ENCODE measurements around the gene PFKL.
"Not testable (repeated sequence)": the region's sequence is repeated elsewhere in the genome, so short reads cannot be mapped to it uniquely, and the experiment has no call there.

The PFKL gene

GRCh38 chr21:44279354-44280260 is 20.2 kb upstream of the PFKL start:
- no peak for DNase-seq

GRCh38 chr21:44281801-44282200 is 18.1 kb upstream of the PFKL start:
- no peak for DNase-seq

DNA sequence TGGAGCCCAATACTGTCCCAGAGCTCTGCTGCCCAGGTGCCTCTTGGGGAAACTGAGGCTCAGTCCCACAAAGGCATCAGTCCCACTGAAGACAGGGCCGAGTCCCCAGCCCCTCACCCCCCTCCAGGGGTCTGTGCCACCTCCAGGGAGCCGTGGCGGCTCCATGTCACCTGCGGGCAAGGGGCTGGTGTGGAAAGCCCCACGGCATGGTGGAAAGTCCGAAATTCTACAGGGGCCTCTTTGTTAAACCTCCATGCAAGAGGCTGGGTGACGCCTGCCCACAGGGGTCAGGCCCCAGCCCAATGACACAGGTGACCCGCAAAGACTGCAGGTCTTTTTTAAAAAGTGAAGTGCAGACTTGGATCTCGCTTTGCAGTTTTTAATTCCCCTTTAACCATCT is 17.5 kb upstream of the PFKL start:
- DNase-seq = no peak

GRCh38 chr21:44283211-44283785 is 16.6 kb upstream of the PFKL start:
- DNase-seq = not testable (repeated sequence)

DNA sequence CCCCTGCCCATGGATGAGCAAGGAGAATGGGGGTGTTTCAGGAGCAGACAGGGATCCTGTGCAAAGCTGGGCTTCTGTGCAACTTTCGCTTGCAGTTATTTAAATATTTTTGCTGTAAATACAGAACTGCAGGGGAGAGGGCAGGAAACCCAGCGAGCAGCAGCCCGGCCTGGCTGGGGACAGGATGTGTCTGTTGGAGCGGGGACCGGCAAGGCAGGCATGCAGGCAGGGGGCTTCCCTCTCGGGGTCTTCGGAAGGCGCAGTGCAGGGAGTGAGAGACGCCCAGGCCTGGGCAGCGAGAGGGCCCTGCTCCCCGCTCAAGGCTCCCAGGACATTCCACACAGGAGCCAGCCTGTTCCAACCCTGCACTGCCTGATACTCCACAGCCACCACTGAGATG is 15.9 kb upstream of the PFKL start:
- no peak for DNase-seq

DNA sequence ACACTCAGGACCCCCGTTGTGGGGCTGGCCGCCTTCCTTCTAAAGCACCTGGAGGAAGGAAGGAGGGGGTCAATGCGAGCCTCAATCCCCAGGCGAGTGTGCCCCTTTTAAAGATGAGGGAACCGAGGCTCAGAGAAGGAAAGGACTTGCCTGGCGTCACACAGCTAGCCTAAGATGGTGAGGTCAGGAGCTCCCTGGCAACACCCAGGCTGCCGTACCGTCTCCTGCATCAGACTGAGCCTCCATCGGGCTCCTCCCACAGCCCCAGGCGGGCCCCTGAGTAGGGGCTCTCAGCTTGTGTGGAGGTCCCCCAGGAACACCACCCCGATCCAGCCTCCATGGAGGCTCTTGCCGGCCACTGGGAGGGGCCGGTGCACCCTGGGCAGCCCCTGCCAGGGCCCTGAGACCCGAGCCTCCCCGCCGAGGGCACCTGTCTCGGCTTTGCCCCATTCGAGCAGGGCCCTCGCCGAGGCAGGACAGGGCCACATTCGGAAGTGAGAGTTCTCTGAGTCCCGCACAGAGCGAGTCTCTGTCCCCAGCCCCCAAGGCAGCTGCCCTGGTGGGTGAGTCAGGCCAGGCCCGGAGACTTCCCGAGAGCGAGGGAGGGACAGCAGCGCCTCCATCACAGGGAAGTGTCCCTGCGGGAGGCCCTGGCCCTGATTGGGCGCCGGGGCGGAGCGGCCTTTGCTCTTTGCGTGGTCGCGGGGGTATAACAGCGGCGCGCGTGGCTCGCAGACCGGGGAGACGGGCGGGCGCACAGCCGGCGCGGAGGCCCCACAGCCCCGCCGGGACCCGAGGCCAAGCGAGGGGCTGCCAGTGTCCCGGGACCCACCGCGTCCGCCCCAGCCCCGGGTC is 14.5 kb upstream of the PFKL start, which contains the start of gene AIRE:
TSS of gene AIRE (plus strand) at position 739 of the 855 bp plus-strand sequence. CDS start 131 bp downstream, outside the sequence.
- DNase-seq = no peak

GRCh38 chr21:44286086-44286715 is 13.7 kb upstream of the PFKL start:
- no peak for DNase-seq

GRCh38 chr21:44286716-44287632 is 12.9 kb upstream of the PFKL start:
- no peak for DNase-seq

DNA sequence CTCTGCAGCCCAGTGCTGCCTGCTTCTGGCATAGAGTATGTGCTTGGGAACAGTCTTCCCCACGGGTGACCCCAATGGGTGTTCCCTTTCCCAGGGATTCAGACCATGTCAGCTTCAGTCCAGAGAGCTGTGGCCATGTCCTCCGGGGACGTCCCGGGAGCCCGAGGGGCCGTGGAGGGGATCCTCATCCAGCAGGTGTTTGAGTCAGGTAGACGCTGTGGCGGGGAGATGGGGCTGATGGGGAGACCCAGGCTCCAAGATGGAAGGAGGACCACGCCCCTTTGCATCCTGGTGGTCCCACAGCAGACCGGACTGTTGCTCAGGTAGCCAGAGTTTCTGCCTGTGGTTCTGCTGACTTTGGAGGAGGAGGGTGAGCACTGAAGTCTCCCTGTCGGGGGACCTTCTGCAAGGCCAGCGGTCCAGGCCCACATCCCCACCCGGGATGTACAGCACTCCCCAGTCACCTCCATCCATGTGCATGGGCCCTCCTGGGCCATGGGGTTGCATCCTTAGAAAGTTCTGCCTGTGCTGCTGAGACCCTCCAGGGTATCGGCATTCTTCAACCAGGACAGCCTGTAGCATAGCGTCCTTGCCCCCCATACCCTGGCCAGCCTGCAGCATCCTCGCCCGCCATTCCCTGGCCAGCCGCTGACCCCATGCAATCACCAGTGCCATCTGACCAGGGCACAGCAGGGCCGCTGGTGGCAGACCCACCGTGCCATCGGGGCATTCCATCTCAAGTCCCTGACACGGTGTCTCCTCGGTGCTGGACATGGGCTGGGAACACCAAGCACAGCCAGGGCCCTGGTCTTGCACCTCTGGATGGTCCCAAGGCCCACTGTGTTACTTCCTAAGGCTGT is 11.4 kb upstream of the PFKL start:
- DNase-seq = no peak

- no peak for DNase-seq
Measured at GRCh38 chr21:44289381-44290010, 10.4 kb upstream of the PFKL start.

DNA sequence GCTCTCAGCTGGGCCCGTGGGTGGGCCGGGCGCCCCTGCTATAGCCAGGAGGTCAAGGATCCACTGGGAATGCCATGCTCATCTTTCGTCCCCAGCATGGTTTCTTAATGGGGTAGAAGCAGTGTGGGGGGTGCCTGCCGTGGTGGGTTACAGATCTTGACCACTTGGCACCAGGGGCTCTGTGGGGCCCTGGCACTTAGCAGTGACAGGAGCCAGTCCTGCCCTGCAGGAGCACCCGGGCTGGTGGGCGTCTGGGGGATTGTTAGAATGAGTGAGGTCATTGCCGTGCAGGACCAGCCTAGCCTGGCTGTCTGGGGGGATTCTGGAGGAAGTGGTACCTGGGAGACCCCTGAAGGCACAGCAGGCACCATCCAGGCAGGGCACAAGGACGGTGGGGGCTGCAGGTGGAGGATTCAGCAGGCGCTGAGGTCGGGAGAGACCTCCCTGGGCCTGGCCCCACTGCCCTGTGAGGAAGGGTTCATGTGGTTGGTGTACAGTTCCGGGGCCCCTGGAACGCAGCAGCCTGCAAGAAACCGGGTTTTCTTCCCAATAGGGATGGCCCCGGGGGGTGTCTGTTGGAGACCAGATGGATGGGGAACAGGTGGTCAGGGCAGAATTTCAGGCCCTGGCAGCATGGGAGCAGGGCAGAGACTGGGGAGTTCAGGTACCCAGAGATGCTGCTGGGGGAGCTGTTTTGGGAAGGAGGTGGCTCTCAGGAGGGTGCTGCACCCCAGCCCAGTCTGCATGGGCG is 9.4 kb upstream of the PFKL start:
- no peak for DNase-seq

- DNase-seq = no peak
Measured at GRCh38 chr21:44291078-44291935, 8.5 kb upstream of the PFKL start.

- no peak for DNase-seq
Measured at GRCh38 chr21:44291936-44292811, 7.7 kb upstream of the PFKL start.

- no peak for DNase-seq
Measured at GRCh38 chr21:44292812-44293195, 7.0 kb upstream of the PFKL start.

DNA sequence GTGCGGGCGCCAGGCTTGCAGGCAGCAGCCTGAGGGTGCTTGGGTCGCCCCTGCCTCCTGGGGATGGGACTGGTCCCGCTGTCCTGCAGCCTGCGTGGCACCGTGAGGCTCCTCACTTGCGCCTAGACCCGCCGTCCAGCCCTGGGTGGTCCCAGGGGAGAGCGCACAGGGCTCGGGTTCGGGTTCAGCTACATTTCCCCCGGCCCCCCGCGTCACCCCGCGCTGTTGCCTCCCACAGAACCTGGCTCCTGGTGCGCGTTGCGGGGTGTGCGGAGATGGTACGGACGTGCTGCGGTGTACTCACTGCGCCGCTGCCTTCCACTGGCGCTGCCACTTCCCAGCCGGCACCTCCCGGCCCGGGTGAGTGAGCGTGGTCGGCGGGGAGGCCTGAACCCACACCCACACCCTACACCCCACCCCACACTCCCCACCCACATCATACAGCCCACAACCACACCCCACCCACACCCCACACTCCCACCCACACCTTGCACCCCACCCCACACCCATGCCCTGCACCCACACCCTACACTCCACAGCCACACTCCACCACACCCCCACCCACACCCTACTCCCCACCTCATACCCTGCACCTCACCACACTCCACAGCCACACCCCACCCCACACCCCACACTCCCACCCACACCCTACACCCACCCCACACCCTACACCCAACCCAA is 6.2 kb upstream of the PFKL start:
- DNase-seq = peak; percentile 44

GRCh38 chr21:44294391-44295162 is 5.3 kb upstream of the PFKL start:
- DNase-seq = no peak
